Mucosa of descending colon (tissue), 3 donors: ENCODE measurements around the gene HIVEP2. TPM values are rescaled to one million over a fixed set of nuclear protein-coding genes. Genes with fewer than 3 reads are reported as not detected.

Experiments used
- ATAC-seq: fragments of 200-7000 bp; cut with Tn5 transposase; one replicate; pipeline ENCODE4 v1.9.1; 2020; ENCODE audit warnings: mild to moderate bottlenecking, moderate library complexity
- DNase-seq, 3 donors: peaks; one replicate each; pipeline ENCODE4 v3.0.0-alpha.2; 2020
- H3K36me3 ChIP-seq: fragments of 200-600 bp; one replicate; pipeline ENCODE4 v1.8.0; 2021; ENCODE audit warnings: low read depth, mild to moderate bottlenecking
- H3K4me1 ChIP-seq: fragments of 200-600 bp; one replicate; pipeline ENCODE4 v1.8.0; 2021; ENCODE audit warnings: low read depth, mild to moderate bottlenecking
- H3K4me3 ChIP-seq: fragments of 200-600 bp; one replicate; pipeline ENCODE4 v1.8.0; 2021; ENCODE audit warnings: mild to moderate bottlenecking
- H3K9me3 ChIP-seq: fragments of 200-600 bp; one replicate; pipeline ENCODE4 v1.8.0; 2021; ENCODE audit warnings: mild to moderate bottlenecking
- intact Hi-C, 2 donors: fragments of 100-400 bp; cut with DNase I in 1 of 2; cut with micrococcal nuclease in 1 of 2; formaldehyde crosslinking; loops; one replicate each; pipeline versions ENCODE4 v1.11.0 to v1.11.1; 2022; cut with DNase I, micrococcal nuclease
- total RNA-seq, 3 donors: library from RNA; stranded (reverse); fragmentation: NEBNext Ultra II Directional in 2 of 3; extraction: Animal tissue kit (Norgen Biotek cat#: 25700) in 2 of 3; gene quantifications; one replicate each; pipeline versions ENCODE4 v1.2.1 to v1.2.4, GENCODE V29; 2021 to 2023
- TF ChIP-seq, protein P1 (sequence below): fragments of 200-600 bp; IDR thresholded peaks from one replicate; pipeline ENCODE4 v1.8.0; 2022; ENCODE audit warnings: antibody characterized with exemption, mild to moderate bottlenecking
- donor health status: DM: no; HTN: no; CAD: no; lungs with moderate emphysema.
- donor health status: DM: no; HTN: no; CAD: no.
- donor health status: DM: no; HTN: yes; CAD: no.

The HIVEP2 gene
- total RNA-seq, 3 donors from 2014 or later: 7.8 to 17.7 (median 11.3) TPM

DNA sequence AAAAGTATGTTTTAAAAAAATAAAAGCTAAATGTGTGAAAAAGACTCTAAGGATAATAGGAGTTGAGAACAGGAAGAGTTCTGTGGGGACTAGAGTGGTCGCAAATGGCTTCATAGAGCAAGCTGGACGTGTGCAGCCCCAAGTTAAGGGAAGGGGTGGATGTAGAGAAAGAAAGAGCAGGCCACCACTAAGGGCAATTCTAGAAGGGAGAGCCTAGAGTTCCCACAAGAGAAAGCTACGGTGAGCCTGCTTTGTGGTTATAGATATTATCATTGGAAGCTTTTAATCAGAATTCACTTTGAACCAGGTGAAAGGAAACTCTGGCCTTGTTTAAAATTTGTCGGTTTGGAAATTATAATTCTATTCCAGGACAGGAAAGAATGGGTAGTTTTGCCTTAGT is 101.6 kb downstream of the HIVEP2 start:
- intact Hi-C loops: no loop called here
- Histone ChIP-seq H3K9me3 (no peaks in the 10 kb centered on the region), H3K36me3 (no peaks in the 10 kb centered on the region), H3K4me1 (peaks cover 24% of the 10 kb centered on the region), H3K4me3 (no peak overlapping the region)
- no peak for ATAC-seq
- TF ChIP-seq, protein P1, sequence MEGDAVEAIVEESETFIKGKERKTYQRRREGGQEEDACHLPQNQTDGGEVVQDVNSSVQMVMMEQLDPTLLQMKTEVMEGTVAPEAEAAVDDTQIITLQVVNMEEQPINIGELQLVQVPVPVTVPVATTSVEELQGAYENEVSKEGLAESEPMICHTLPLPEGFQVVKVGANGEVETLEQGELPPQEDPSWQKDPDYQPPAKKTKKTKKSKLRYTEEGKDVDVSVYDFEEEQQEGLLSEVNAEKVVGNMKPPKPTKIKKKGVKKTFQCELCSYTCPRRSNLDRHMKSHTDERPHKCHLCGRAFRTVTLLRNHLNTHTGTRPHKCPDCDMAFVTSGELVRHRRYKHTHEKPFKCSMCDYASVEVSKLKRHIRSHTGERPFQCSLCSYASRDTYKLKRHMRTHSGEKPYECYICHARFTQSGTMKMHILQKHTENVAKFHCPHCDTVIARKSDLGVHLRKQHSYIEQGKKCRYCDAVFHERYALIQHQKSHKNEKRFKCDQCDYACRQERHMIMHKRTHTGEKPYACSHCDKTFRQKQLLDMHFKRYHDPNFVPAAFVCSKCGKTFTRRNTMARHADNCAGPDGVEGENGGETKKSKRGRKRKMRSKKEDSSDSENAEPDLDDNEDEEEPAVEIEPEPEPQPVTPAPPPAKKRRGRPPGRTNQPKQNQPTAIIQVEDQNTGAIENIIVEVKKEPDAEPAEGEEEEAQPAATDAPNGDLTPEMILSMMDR: no peak
- DNase-seq: no peak

DNA sequence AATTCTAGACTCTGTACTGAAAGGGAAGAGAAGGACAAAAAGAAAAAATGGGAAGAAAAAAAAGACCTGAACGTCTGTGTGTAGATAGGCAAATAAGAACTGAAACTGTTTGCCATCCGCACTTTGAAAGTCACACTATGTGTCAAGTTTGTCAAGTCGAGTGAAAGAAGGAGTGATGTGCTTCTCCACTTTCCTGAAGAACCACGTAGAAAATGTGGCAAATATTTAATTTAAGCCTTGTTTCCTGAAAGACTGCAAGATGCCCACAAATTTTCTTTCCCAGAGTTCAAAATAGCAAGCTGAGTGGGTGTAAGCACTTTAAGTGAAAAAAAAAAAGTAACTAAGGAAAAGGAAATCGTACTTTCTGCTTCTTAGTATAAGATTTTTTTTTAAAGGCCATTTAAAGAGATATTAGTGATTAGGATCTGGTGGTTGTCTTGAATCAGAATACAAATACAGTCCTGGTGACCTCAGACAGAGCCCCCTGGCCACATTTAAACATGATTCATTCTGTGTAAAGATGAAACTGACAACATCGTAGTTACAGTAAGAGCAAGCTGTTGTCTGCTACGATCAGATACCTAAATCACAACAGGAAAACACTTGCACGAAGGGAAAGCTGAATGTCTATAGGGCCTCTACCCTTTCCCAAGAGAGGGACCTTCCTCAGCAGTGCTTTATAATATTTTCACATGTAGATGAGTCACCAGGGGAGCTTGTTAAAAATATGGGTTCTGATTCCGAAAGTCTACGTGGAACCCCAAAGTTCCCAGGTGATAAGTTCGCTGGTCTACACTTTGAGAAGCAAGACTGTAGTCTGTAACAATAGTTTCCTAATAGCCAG is 102.3 kb downstream of the HIVEP2 start:
- no peak for ATAC-seq
- Histone ChIP-seq H3K4me3 (no peak overlapping the region), H3K4me1 (peaks cover 24% of the 10 kb centered on the region), H3K9me3 (no peaks in the 10 kb centered on the region), H3K36me3 (no peaks in the 10 kb centered on the region)
- TF ChIP-seq, protein P1: no peak
- DNase-seq: no peak
- intact Hi-C loops: no loop called here

DNA sequence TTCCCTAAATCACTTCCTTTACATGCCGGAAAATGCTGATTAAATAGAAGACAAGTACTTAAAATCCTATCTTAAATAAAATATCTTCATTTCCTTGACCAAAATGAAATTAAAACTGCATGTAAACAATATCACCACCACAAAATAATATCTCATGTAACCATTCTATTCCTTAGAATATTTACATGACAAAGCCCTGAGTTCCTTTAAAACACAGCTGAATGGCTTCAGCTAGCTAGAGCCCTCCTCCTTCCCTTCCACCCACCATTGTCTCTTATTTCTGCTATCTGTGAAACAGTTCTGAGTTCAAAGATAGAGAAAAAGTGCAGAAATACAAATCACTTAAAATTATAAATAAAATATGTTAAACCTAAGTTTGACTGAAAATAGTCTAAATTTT is 103.1 kb downstream of the HIVEP2 start:
- ATAC-seq (no peak), DNase-seq (no peak)
- intact Hi-C loops: no loop called here
- TF ChIP-seq, protein P1: no peak
- Histone ChIP-seq H3K4me1 (peaks cover 23% of the 10 kb centered on the region), H3K36me3 (no peaks in the 10 kb centered on the region), H3K9me3 (no peaks in the 10 kb centered on the region), H3K4me3 (no peak overlapping the region)

DNA sequence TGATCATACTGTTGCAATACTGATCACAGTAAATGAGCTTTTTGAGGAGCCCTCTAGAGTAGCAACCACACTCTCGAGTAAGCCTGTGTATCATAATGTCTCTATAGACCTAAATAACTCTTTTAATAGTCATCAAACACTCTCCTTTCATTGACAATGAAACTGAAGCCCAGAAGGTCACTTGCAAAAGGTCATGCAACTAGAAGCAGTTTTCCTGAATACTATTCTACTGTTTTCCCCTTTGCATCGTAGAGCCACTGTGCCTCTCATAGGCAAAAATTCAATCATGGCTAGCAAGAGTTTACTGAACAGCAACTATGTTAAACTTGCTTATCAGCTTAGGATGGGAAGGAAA is 105.3 kb downstream of the HIVEP2 start:
- intact Hi-C loops: no loop called here
- H3K4me3 ChIP-seq: no peak overlapping the region

DNA sequence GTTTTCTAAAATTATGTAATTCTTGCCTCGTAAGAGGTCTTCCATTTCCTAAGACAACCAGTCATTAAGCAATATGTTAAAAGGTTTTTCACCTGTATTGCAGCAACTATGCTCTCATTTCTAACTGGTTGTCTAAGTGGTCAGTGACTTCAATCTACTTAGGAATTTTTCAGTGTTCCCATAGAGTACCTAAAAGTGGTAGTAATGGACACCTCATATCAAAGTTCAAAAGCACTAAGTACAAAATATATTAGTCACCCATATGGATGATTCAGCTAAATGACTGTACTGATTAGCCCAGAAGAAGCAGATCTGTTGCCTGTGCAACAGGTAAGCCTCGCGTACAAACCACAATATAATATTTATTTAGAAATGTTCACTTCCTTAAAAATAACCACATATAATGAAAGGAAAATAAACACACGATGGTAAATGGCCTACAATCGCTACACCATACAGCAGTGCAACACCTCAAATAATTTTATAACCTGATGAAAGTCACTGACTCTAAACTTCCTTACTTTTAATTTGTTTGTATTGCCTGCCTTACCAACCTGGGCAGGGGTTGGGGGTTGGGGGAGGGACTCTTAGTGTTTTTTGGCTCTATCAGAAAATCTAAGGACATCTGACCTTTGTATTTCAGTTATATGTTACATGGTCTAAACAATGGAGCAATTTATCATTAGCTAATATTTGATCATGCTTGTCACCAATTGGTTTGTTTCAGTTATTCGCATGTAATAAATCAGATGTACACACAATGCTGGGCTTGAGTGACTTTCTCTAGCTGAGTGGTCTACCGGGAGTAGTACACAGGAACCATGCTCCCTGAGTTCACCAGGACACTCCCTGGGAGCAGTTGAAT is 105.9 kb downstream of the HIVEP2 start:
- intact Hi-C loops: no loop called here
- ATAC-seq (peak; percentile 85), DNase-seq (no peak)
- TF ChIP-seq, protein P1: no peak
- no peaks in the 10 kb centered on the region for H3K4me1 ChIP-seq
- H3K9me3 ChIP-seq: no peaks in the 10 kb centered on the region
- H3K36me3 ChIP-seq: no peaks in the 10 kb centered on the region
- H3K4me3 ChIP-seq: no peak overlapping the region

More for the DNA sequence above, 105.3 kb downstream of the HIVEP2 start:
- Histone ChIP-seq H3K9me3 (no peaks in the 10 kb centered on the region), H3K4me1 (peaks cover 5% of the 10 kb centered on the region), H3K36me3 (no peaks in the 10 kb centered on the region)
- DNase-seq (no peak), ATAC-seq (peak; percentile 31)
- TF ChIP-seq, protein P1: no peak
